Measurements from ENCODE around the gene TRPC4AP.

DNA sequence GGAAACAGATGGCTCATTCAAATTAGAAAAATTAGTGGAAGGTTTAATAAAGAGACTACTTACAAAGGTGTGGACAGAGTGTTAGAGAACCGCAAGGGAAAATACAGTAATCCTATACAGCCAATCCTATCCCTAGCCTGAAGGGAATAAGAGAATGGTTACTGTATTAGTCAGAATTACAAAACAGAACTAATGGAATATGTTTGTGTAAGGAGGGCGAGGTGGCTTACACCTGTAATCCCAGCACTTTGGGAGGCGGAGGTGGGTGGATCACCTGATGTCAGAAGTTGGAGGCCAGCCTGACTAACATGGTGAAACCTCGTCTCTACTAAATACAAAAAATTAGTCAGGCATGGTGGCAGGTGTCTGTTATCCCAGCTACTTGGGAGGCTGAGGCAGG lies 16.3 kb upstream of the TRPC4AP start:
- no peak for TF ChIP-seq CTCF (IDR thresholded peaks at IDR 0.05)
- TF ChIP-seq POLR2AphosphoS5 (IDR thresholded peaks at IDR 0.05) = no peak

All from transverse colon (tissue), 4 donors.